Non-pigmented ciliary epithelial cell (primary cell): ENCODE measurements around the gene ZNF597.
A peak's percentile ranks its signal among the peaks of the same experiment; 100 is the strongest.

Experiments
- DNase-seq: peaks from one replicate; pipeline ENCODE4 v3.0.0-alpha.2; 2010; ENCODE audit warnings: low read depth

Gene ZNF597

DNA sequence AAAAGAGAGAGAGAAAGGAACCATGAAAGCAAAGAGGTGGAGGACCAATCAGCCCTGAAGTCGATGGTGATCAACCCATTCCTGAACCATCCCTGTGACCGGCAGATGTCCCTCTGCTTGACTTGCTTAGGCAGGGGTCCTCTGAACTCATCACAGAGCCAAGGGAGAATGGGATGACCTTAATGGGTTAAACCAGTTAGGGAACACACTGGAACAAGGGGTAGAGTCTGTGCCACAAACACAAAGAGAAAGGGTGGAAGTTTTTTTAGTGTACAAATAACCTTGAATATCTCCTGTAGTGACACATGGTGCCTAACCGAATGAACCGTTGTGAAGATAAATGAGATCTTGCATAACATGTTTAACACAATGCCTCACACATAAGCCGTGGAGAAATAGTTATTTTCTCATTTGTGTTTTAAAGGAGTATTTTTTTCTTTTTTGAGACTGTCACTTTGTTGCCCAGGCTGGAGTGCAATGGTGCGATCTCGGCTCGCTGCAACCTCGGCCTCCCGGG is 11.4 kb upstream of the ZNF597 start:
- no peak for DNase-seq

DNA sequence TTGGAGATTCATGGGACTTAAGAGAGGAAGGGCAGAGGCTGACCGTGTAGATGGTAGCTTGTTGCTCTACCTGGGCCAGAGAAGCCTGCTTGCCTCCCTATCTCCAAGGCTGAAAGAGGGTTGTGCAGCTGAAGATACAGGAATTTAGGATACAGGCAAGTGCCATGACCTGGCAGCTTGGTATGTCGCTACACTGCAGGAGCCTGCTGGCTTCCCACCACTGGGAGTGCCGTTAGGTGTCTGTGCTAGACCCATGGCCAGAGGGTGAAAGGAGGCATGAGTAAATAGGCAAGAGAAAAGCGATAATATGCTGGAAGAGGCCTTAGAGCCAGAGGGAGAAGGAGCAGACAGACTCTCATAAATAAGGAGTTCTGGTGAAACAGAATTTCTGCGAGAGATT is 10.8 kb upstream of the ZNF597 start:
- DNase-seq, result no peak

DNA sequence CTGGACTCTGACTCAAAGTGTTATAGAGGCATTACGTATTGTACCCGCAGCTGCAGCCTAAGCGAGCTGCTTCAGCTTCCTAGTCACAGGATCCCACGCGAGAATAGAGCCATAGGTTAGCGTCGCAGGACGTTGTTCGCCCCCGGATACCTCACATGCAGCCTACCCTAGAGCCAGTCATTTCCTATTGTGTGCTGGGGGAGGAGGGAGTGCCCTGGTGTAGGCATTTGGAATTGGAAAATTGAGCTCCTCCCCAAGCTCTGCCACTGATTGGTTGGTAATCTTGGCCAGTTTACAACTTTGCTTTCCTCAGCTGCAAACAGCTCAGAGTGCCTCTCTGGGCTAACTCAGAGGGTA is 706 bp upstream of the ZNF597 start:
- no peak for DNase-seq

DNA sequence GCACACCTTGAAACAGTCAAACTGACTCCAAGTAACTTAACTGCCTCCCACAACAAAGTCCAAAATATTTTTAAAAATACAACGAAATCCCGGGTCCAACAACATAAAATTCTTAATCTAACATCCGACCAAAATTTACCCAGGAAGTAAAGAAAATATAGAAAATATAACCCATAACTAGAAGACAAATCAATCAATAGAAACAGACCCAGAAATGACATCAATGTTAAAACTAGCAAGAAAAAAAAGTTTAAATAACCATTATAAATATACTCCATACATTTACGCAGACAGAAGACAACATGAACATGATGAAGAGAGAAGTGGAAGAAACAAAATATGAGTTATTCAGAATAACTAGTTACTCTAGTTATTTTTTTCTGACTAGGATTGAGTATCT is 3.7 kb downstream of the ZNF597 start:
- no peak for DNase-seq

DNA sequence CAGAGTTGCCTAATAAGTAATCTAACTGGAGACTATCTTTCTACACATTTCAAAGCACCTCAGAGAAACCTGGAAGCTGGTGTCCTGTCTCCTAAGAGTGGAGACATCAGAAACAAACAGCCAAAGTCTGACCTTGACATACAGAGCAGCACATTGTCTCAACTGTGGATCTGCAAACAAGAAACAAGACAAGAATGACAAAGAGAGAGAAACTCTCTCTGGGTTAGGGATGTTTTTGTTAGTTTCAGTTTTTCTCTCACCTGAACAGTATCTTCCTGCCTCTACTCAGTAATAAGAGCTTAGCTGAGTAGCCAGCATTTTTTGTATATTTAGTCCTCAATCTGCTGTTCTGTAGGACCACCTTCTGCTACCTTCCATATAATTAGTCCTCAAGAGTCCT is 8.9 kb downstream of the ZNF597 start:
- DNase-seq, result no peak

DNA sequence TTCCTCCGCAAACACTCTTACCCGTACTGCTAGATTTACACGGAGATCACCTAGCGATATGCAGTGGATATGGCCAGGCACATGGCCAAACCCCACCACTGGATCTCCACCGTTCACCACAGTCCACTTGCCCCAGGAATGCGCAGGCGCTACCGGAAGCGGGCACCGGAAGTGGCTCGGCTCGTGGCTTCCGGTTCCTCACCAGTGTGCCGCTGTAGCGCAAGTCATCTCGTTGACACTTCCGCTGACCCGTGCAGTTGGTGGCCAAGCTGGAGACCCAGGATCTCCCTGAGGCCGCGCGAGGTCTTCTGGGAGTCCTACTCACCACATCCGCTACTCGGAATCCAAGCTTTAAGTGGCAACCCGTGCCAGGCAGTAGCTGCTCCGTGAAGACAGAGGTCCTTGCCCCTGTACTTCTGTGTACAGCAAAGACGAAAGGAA is 11.5 kb downstream of the ZNF597 start:
- no peak for DNase-seq

DNA sequence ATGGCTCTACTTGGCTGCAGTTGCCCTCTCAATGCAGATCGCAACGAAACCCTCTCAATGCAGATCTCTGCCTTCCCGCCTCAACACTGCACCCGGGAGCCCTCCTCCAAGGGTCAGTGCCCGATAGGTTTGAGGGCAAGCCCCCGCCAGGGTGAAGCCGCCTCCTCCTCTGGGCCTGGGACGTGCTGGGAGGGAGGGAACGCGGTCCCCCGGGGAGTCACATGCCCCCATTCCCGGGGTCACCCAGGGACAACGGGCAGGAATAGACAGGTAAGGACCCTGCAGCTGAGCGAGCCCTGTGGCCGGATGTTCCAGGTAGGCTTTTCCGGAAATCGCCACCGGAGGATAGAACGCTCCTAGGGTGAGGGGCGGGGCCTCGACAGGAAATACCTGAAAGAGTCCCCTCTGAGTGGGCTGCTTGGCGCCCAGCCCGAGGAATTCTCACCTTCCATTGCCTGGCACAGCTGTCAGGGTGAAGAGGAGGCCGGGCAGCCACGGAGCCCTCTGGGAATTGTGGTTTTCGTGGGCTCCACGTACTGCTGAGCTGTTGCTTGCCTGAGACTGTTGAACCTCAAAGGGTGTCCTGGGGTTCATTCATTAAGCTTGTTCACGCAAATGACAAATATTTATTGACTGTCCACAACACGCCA is 29.4 kb downstream of the ZNF597 start:
- no peak for DNase-seq

DNA sequence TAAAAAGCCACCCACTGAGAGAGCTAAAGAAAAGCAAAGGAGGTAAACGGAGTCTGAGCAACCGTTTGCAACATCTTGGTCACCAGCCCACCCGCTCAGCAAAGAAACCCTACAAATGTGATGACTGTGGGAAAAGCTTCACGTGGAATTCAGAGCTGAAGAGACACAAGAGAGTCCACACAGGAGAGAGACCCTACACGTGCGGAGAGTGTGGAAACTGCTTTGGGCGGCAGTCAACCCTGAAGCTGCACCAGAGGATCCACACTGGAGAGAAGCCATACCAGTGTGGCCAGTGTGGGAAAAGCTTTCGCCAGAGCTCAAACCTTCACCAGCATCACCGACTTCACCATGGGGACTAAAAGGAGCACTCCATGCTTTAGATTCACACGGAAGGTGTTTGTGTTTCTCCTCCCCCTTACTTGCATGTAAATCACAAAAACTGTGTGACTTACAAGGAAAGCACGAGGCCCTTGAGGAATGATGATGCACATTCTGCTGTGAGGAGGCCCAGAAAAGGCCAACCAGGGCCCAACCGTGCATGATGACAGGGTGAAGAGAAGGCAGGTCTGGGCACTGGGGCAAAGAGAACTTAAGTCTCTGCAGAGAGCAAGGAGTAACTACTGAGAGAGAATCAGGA is 34.6 kb downstream of the ZNF597 start:
- DNase-seq, result no peak

DNA sequence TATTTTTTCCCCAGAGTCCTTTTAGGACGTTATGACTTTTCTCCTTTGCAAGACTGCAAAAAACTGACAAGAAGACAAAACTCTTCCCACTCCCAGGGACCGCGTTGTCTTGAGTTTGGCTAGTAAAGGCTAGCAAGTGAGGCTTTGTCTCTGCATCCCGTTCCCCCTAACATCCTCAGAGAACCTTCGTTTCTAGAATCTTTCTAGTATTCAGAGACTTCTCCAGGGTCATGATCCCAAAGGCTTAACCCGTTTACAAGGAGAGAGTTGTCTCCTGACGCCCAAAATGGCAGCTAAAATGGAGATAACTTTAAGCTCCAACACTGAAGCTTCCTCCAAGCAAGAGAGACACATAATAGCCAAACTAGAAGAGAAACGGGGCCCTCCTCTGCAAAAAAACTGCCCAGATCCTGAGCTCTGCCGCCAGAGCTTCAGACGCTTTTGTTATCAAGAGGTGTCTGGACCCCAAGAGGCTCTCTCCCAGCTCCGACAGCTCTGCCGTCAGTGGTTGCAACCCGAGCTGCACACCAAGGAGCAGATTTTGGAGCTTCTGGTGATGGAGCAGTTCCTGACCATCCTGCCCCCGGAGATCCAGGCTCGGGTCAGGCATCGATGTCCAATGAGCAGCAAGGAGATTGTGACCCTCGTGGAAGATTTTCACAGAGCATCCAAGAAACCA is 41.4 kb downstream of the ZNF597 start:
- no peak for DNase-seq

DNA sequence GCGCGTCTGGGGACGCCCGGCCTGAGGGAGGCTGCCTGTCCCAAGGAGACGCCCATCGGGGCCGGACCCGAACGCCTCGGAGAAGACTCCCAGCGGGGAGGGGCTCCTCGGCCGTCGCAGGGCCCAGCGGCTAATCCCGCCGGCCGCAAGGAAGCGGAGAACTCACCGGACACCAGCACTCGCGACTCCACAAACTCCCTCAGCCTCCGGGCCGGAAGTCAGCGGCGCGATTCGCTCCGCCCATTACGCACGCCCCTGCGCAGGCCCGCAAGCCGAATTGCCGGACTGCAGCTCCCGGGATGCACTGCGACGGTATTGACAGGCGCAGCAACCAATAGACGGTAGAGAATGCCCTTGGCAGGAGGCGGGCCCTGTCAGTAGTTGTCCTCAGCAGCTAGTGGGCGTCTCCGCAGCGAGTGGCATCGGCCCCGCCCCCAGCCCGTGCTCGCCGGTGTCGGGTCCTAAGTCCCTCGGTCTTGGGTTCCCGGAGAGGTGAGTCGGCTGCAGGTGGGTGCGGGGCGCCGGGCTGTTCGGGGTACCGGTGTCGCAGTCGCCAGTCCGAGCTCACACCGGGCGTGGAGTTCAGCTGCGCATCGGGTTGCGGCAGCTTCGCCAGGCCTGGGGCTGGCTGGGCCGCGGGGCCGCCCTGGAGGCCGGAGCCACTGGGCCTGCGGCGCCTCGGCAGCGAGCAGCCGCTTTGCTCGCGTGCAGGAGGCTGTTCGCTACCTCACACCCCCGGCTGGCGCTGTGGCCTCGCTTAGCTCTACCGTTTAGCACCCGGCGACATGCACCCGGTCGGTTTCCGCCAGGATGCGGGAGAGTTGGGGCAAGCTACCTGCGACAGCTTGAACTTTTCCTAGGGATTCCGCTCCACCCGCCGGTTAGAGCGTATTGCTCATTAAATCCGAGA is 42.3 kb downstream of the ZNF597 start, which contains the start of the genes ZNF174 and ZSCAN32:
Gene ZNF174 (plus strand): TSS at position 437 of the 910 bp plus-strand sequence. CDS start 790 bp downstream, outside the sequence.
Gene ZSCAN32 (minus strand): TSS at position 226 of the 910 bp plus-strand sequence. CDS start 3,447 bp downstream, outside the sequence.
- DNase-seq, result peak; percentile 96

DNA sequence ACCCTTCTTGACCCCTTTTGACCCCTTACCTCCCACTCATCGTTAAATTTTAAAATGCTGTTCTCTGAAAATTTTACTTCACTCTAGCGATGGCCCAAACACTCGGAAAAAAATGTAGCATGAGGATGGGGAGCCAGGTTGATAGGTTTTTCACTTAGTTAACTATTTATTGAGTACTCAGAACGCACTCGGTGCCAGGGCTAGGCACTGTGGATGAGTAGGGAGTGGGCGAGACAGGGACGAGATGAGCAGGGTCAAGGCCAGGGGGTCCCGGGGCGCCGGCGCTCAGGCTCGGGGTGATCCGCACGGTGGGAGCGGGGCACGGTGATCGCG is 42.9 kb downstream of the ZNF597 start:
- DNase-seq, result no peak

DNA sequence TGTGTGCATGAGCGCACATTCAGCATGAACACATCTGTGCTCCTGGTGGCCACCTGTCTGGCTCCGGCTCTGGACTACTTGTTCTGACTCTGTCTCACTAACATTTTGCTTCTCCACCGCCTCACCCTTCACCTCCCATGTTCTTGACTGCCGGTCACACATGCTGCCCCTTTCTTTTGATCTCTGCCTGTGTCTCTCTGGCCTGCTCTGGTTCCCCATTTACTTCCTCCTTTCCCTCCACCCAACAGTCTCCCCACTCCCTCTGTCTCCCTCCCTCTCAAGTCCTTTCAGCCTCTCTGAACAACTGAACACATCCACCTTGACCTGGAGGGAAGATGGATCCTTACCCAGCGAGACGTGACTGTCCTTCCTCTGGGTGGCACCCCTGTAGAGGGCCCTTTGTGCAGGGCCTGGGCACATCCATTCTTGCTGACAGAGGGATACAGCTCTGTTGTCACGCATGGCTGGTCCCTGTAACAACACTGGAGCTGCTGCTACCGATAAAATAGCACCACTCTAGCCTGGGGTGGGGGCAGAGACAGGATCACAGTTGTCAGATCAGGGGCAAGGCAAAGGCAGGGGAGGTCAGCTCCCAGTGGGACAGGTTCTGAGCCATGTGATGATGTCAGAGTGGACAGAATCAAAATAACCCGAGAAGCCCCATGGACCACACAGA is 53.5 kb downstream of the ZNF597 start:
- no peak for DNase-seq

DNA sequence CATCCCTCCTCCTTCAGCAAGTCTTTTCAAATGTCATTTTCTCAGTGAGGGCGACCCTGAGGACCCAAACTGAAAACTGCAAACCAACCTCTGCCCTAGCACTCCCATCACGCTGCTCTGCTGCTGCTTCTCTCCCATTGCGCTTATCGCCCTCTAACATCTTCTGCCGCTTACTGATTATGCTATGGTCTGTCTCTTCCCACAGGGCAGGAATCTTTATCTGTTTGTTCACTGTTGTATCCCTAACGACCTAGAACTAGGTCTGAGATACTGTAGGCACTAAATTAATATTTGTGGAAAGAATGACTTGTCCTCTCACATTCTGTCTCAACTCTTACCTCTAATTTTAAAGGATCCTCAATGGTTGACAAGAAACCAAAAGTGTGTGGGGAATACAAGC is 55.0 kb downstream of the ZNF597 start:
- no peak for DNase-seq

DNA sequence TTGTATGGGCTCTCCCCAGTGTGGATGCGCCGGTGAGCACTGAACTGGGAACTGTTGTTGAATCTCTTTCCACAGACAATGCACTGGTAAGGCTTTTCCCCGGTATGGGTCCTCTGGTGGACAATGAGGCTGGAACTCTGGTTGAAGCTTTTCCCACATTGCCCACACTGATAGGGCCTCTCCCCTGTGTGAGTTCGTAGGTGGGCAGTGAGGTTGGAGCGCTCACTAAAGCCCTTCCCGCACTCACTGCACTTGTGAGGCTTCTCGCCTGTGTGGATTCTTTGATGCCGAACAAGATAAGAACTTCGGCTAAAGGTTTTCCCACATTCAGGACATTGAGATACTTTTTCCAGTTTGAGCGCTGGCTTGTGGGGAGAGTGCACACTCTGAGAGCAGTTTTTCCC is 60.3 kb downstream of the ZNF597 start:
- DNase-seq, result no peak
